Right ventricle myocardium superior (tissue), 1 donor: ENCODE results near the gene AP1AR. TPM values are rescaled to one million over a fixed set of nuclear protein-coding genes. Genes with fewer than 3 reads are reported as not detected.
"Not testable (repeated sequence)": the region's sequence is repeated elsewhere in the genome, so short reads cannot be mapped to it uniquely, and the experiment has no call there.

Experiments used
- ATAC-seq: fragments of 200-7000 bp; cut with Tn5 transposase; one replicate; pipeline ENCODE4 v1.9.1; 2020; ENCODE audit warnings: mild to moderate bottlenecking; ENCODE audit not compliant: poor library complexity
- DNase-seq: peaks from one replicate; pipeline ENCODE4 v3.0.0-alpha.2; 2020
- intact Hi-C: fragments of 100-400 bp; cut with DNase I; formaldehyde crosslinking; loops from one replicate; pipeline ENCODE4 v1.11.2; 2022
- total RNA-seq: library from RNA; stranded (reverse); fragmentation: NEBNext Ultra II Directional; extraction: Animal tissue kit (Norgen Biotek cat#: 25700); gene quantifications from one replicate; pipeline ENCODE4 v1.2.1, GENCODE V29; 2021
- donor health status: DM: no; HTN: yes; CAD: no; lungs with severe emphysema.

AP1AR gene
- total RNA-seq, 1 donor from 2014 or later: 11.1 TPM

GRCh38 chr4:112296949-112297880 is 65.6 kb downstream of the AP1AR start, which contains the start of gene ALPK1:
Gene ALPK1 (plus strand): TSS chr4:112297369.
- peak; percentile 98 for ATAC-seq
- no peak for DNase-seq
- intact Hi-C loops: no loop called here

GRCh38 chr4:112299721-112300120 is 68.1 kb downstream of the AP1AR start:
- ATAC-seq (no peak), DNase-seq (no peak)
- intact Hi-C loops: no loop called here

- DNase-seq (no peak), ATAC-seq (no peak)
- intact Hi-C loops: no loop called here
Observed at GRCh38 chr4:112302320-112303274, 71.0 kb downstream of the AP1AR start.

GRCh38 chr4:112305477-112305876 is 73.9 kb downstream of the AP1AR start:
- DNase-seq, ATAC-seq, intact Hi-C loops: not testable (repeated sequence)

GRCh38 chr4:112309263-112309791 is 77.7 kb downstream of the AP1AR start:
- intact Hi-C loops, DNase-seq, ATAC-seq: not testable (repeated sequence)

GRCh38 chr4:112311516-112311915 is 79.9 kb downstream of the AP1AR start:
- DNase-seq (no peak), ATAC-seq (no peak)
- intact Hi-C loops: no loop called here

GRCh38 chr4:112312610-112313239 is 81.1 kb downstream of the AP1AR start:
- ATAC-seq (no peak), DNase-seq (no peak)
- intact Hi-C loops: no loop called here

- DNase-seq (no peak), ATAC-seq (peak; percentile 59)
- intact Hi-C loops: no loop called here
Observed at GRCh38 chr4:112315446-112315845, 83.9 kb downstream of the AP1AR start.

GRCh38 chr4:112316360-112316759 is 84.8 kb downstream of the AP1AR start:
- intact Hi-C loops: no loop called here
- peak; percentile 65 for ATAC-seq
- DNase-seq: no peak

- no peak for ATAC-seq
Observed at GRCh38 chr4:112318239-112319142, 86.9 kb downstream of the AP1AR start.

More at GRCh38 chr4:112318239-112319142, 86.9 kb downstream of the AP1AR start:
- no peak for DNase-seq
- intact Hi-C loops: no loop called here

Other genes starting within 250 kb of the AP1AR start
- gene FAM241A, start 86.3 kb upstream of the AP1AR start, total RNA-seq: 7.4 TPM
- 24.3 TPM for gene TIFA, start 54.1 kb downstream of the AP1AR start, total RNA-seq
- gene ALPK1, start 65.6 kb downstream of the AP1AR start, total RNA-seq: 4.0 TPM